GM23338 (cell line): ENCODE results near the gene AKR1C1. TPM values are rescaled to one million over a fixed set of nuclear protein-coding genes. Genes with fewer than 3 reads are reported as not detected.

Experiments used
- ATAC-seq: fragments of 200-7000 bp; cut with Tn5 transposase; 3 replicates; pipeline ENCODE4 v1.9.1; 2020
- DNase-seq: peaks from one replicate; pipeline ENCODE4 v3.0.0-alpha.2; 2015; ENCODE audit warnings: low spot score
- H2AFZ ChIP-seq: fragments of 200-600 bp; sonication (generic); 2 replicates; pipeline ENCODE4 v1.8.0; 2016; ENCODE audit warnings: antibody characterized with exemption, mild to moderate bottlenecking, moderate library complexity
- H3F3A ChIP-seq: fragments of 200-600 bp; sonication (generic); replicated peaks from 2 replicates; pipeline ENCODE4 v1.8.0; 2017; ENCODE audit warnings: antibody characterized with exemption, mixed run types, low read depth
- H3K27ac ChIP-seq: fragments of 200-600 bp; sonication (generic); 2 replicates; pipeline ENCODE4 v1.6.1; 2016; ENCODE audit warnings: low read depth
- H3K27me3 ChIP-seq: fragments of 200-600 bp; sonication (generic); 2 replicates; pipeline ENCODE4 v1.8.0; 2016; ENCODE audit warnings: mild to moderate bottlenecking, mixed run types, moderate library complexity; ENCODE audit not compliant: insufficient read depth
- H3K36me3 ChIP-seq: fragments of 200-600 bp; sonication (generic); 2 replicates; pipeline ENCODE4 v1.8.0; 2016; ENCODE audit warnings: mild to moderate bottlenecking; ENCODE audit not compliant: insufficient read depth
- H3K4me1 ChIP-seq: fragments of 200-600 bp; sonication (generic); 2 replicates; pipeline ENCODE4 v1.8.0; 2016; ENCODE audit warnings: mild to moderate bottlenecking, moderate library complexity; ENCODE audit not compliant: insufficient read depth
- H3K4me2 ChIP-seq: fragments of 200-600 bp; sonication (generic); 2 replicates; pipeline ENCODE4 v1.7.1; 2017; ENCODE audit warnings: mixed run types
- H3K4me3 ChIP-seq: fragments of 200-600 bp; sonication (generic); 2 replicates; pipeline ENCODE4 v1.6.1; 2016; ENCODE audit warnings: mixed run types
- H3K79me2 ChIP-seq: fragments of 200-600 bp; sonication (generic); replicated peaks from 2 replicates; pipeline ENCODE4 v1.8.0; 2017; ENCODE audit warnings: mild to moderate bottlenecking; ENCODE audit not compliant: insufficient read depth
- H3K9me2 ChIP-seq: fragments of 200-600 bp; sonication (generic); 2 replicates; pipeline ENCODE4 v1.8.0; 2017; ENCODE audit not compliant: insufficient read depth
- H4K20me1 ChIP-seq: fragments of 200-600 bp; sonication (generic); replicated peaks from 2 replicates; pipeline ENCODE4 v1.8.0; 2017; ENCODE audit warnings: mild to moderate bottlenecking; ENCODE audit not compliant: insufficient read depth
- H3K27ac Mint-ChIP-seq: 2 replicates; pipeline ENCODE4 v1.8.0; 2020; ENCODE audit warnings: inconsistent platforms, mild to moderate bottlenecking, moderate library complexity, mixed read lengths
- H3K27me3 Mint-ChIP-seq: 3 replicates; pipeline ENCODE4 v1.8.0; 2022; ENCODE audit warnings: low read depth, mild to moderate bottlenecking, moderate library complexity, mixed read lengths, inconsistent platforms; ENCODE audit not compliant: insufficient read depth, poor library complexity
- H3K36me3 Mint-ChIP-seq: 3 replicates; pipeline ENCODE4 v1.8.0; 2021; ENCODE audit warnings: low read depth, mild to moderate bottlenecking, inconsistent platforms, moderate library complexity, mixed read lengths
- H3K4me1 Mint-ChIP-seq: 3 replicates; pipeline ENCODE4 v1.8.0; 2020; ENCODE audit warnings: mild to moderate bottlenecking, inconsistent platforms, mixed read lengths
- H3K4me3 Mint-ChIP-seq: 3 replicates; pipeline ENCODE4 v1.8.0; 2021; ENCODE audit warnings: moderate library complexity, mild to moderate bottlenecking, inconsistent platforms, mixed read lengths
- H3K9me3 Mint-ChIP-seq: 3 replicates; pipeline ENCODE4 v1.8.0; 2020; ENCODE audit warnings: moderate library complexity, mild to moderate bottlenecking, inconsistent platforms, mixed read lengths
- EZH2phosphoT487 ChIP-seq: fragments of 200-600 bp; sonication (generic); IDR thresholded peaks from one replicate; pipeline ENCODE4 v1.8.1; 2018; ENCODE audit warnings: antibody characterized with exemption; ENCODE audit not compliant: unreplicated experiment
- NANOG ChIP-seq: IDR thresholded peaks from 2 replicates; pipeline ENCODE4 v1.6.1; 2016; ENCODE audit warnings: antibody characterized with exemption, borderline replicate concordance
- STAT1 ChIP-seq: IDR thresholded peaks from one replicate; pipeline ENCODE4 v1.6.1; 2016; ENCODE audit warnings: antibody characterized with exemption; ENCODE audit not compliant: unreplicated experiment
- ZNF114 ChIP-seq: fragments of 250-450 bp; sonication (Bioruptor Pico); IDR thresholded peaks from 2 replicates; pipeline ENCODE4 v1.5.0; 2020; ENCODE audit warnings: mild to moderate bottlenecking, moderate library complexity
- ZNF462 ChIP-seq: fragments of 250-450 bp; sonication (Bioruptor Pico); IDR thresholded peaks from 2 replicates; pipeline ENCODE4 v1.5.0; 2020; ENCODE audit warnings: mild to moderate bottlenecking, moderate library complexity
- polyA plus RNA-seq: library from polyadenylated mRNA; unstranded; fragments of >200 nt; fragmentation: Nextera tagmentation; extraction: Ambion mirVana; gene quantifications from 2 replicates; pipeline ENCODE4 v1.2.1, GENCODE V29; 2016
- total RNA-seq: library from RNA; depleted of rRNA; stranded (reverse); fragments of >200 nt; shearing (Covaris generic); gene quantifications from 2 replicates; pipeline ENCODE4 v1.2.3, GENCODE V29; 2014
- TF ChIP-seq, protein P1 (sequence below), 2 experiments: fragments of 200-600 bp in 1 of 2; sonication (generic) in 1 of 2; conservative IDR thresholded peaks; 2 replicates each; pipeline versions ENCODE4 v1.5.1 to v1.6.1; 2016 to 2017; ENCODE audit warnings: antibody characterized with exemption in 2 of 2, low read depth in 2 of 2, mild to moderate bottlenecking in 2 of 2, moderate library complexity in 1 of 2
- TF ChIP-seq, protein P2 (sequence below): IDR thresholded peaks from one replicate; pipeline ENCODE4 v1.6.1; 2018; ENCODE audit warnings: antibody characterized with exemption; ENCODE audit not compliant: unreplicated experiment

Gene AKR1C1
- total and polyA plus RNA-seq, 2 experiments from 2014 or later: 2.6 to 5.1 TPM

GRCh38 chr10:4926400-4926799, 36.8 kb upstream of the AKR1C1 start:
- no peaks in the 10 kb centered on the region for H3K4me1 ChIP-seq
- TF ChIP-seq, protein P1, sequence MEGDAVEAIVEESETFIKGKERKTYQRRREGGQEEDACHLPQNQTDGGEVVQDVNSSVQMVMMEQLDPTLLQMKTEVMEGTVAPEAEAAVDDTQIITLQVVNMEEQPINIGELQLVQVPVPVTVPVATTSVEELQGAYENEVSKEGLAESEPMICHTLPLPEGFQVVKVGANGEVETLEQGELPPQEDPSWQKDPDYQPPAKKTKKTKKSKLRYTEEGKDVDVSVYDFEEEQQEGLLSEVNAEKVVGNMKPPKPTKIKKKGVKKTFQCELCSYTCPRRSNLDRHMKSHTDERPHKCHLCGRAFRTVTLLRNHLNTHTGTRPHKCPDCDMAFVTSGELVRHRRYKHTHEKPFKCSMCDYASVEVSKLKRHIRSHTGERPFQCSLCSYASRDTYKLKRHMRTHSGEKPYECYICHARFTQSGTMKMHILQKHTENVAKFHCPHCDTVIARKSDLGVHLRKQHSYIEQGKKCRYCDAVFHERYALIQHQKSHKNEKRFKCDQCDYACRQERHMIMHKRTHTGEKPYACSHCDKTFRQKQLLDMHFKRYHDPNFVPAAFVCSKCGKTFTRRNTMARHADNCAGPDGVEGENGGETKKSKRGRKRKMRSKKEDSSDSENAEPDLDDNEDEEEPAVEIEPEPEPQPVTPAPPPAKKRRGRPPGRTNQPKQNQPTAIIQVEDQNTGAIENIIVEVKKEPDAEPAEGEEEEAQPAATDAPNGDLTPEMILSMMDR (conservative IDR thresholded peaks at IDR 0.05; ENCODE audit: low read depth in 2 of 2): no peak
- TF ChIP-seq, protein P2, sequence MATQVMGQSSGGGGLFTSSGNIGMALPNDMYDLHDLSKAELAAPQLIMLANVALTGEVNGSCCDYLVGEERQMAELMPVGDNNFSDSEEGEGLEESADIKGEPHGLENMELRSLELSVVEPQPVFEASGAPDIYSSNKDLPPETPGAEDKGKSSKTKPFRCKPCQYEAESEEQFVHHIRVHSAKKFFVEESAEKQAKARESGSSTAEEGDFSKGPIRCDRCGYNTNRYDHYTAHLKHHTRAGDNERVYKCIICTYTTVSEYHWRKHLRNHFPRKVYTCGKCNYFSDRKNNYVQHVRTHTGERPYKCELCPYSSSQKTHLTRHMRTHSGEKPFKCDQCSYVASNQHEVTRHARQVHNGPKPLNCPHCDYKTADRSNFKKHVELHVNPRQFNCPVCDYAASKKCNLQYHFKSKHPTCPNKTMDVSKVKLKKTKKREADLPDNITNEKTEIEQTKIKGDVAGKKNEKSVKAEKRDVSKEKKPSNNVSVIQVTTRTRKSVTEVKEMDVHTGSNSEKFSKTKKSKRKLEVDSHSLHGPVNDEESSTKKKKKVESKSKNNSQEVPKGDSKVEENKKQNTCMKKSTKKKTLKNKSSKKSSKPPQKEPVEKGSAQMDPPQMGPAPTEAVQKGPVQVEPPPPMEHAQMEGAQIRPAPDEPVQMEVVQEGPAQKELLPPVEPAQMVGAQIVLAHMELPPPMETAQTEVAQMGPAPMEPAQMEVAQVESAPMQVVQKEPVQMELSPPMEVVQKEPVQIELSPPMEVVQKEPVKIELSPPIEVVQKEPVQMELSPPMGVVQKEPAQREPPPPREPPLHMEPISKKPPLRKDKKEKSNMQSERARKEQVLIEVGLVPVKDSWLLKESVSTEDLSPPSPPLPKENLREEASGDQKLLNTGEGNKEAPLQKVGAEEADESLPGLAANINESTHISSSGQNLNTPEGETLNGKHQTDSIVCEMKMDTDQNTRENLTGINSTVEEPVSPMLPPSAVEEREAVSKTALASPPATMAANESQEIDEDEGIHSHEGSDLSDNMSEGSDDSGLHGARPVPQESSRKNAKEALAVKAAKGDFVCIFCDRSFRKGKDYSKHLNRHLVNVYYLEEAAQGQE: no peak
- TF ChIP-seq ZNF114 (CRISPR knock-in tag): no peak
- TF ChIP-seq EZH2phosphoT487: no peak
- TF ChIP-seq ZNF462: no peak
- TF ChIP-seq NANOG: no peak
- TF ChIP-seq STAT1: no peak
- no peaks in the 10 kb centered on the region for H4K20me1 ChIP-seq
- no peak overlapping the region for H2AFZ ChIP-seq
- Mint-ChIP-seq H3K4me1 (no peaks in the 10 kb centered on the region), H3K27ac (no peak overlapping the region), H3K9me3 (no peaks in the 10 kb centered on the region; the same call in 1 of the 3 replicates), H3K27me3 (no peaks in the 10 kb centered on the region), H3K36me3 (no peaks in the 10 kb centered on the region), H3K4me3 (no peak overlapping the region)
- H3K4me2 ChIP-seq: no peak overlapping the region
- H3K79me2 ChIP-seq: no peaks in the 10 kb centered on the region
- no peaks in the 10 kb centered on the region for H3K27me3 ChIP-seq
- no peak overlapping the region for H3K4me3 ChIP-seq
- ATAC-seq (no peak), DNase-seq (no peak)
- H3K9me2 ChIP-seq: no peaks in the 10 kb centered on the region
- no peaks in the 10 kb centered on the region for H3F3A ChIP-seq
- no peak overlapping the region for H3K27ac ChIP-seq
- H3K36me3 ChIP-seq: no peaks in the 10 kb centered on the region
